GM10266 (cell line): ENCODE data around the gene SNX8.

ENCODE experiments used
- DNase-seq: peaks from one replicate; pipeline ENCODE4 v3.0.0; 2012; ENCODE audit errors: extremely low spot score
- CTCF ChIP-seq: IDR thresholded peaks from 2 replicates; pipeline ENCODE4 v1.5.1; 2012; ENCODE audit warnings: mild to moderate bottlenecking, low read depth; ENCODE audit not compliant: control insufficient read depth, insufficient read depth; ENCODE audit errors: missing control alignments

Gene SNX8

GRCh38 chr7:2202361-2202761 is 111.9 kb downstream of the SNX8 start:
- no peak for DNase-seq
- no peak for TF ChIP-seq CTCF
